HT1080 (cell line): ENCODE data around the gene BAAT. TPM values are rescaled to one million over a fixed set of nuclear protein-coding genes. Genes with fewer than 3 reads are reported as not detected.
A peak's percentile ranks its signal among the peaks of the same experiment; 100 is the strongest.

Source experiments
- DNase-seq: peaks from one replicate; pipeline ENCODE4 v3.0.0-alpha.2; 2015; ENCODE audit warnings: low read depth
- small RNA-seq: library from RNA; depleted of rRNA; stranded (forward); fragments of <200 nt; gene quantifications from one replicate; pipeline ENCODE3, GENCODE V24; 2014
- total RNA-seq: library from RNA; depleted of rRNA; stranded (reverse); fragments of >200 nt; shearing (Covaris generic); gene quantifications from 2 replicates; pipeline ENCODE4 v1.2.3, GENCODE V29; 2014; rRNA removed

The BAAT gene
- total RNA-seq, 1 experiment from 2014 or later: not detected

DNA sequence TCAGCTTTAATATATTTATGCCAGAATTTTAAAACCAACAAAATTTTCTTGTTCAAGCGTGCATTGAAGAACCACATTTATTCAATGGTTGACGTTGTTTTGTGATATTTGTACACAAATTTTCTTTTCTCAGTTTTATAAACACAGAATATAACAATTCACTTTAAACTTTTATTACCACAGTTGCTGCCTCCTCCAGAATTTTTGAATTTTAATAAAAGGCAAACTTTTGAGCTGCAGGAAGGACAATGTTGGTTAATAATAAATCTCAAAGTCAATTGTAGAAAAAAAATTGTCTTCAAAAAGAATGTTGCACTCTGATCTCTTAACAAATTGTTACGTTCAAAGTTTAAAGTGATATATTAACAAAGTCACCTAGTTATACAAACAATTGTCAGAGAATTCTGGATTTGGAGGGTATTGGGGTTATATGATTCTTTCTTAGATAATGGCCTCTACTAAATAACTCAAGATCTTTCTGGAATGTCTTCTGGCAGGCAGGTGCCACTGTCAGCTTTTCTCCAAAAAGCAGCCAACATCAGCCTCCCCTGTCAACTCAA is 60.5 kb downstream of the BAAT start:
- no peak for DNase-seq

DNA sequence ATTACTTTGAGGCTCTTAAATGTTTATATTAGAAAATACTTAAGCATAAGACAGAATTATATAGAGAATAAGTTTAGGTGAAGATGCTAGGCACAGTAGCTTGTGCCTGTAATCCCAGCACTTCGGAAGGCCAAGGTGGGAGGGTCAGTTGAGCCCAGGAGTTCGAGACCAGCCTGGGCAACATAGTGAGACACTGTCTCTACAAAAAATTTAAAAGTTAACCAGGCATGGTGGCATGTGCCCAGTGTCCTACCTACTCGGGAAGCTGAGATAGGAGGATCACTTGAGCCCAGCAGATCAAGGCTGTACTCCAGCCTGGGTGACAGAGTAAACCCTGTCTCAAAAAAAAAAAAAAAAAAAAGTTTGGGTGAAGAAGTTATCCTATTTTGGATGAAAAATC is 61.7 kb downstream of the BAAT start:
- DNase-seq: no peak

- DNase-seq: no peak
Measured at GRCh38 chr9:101317735-101318134, 67.1 kb downstream of the BAAT start.

DNA sequence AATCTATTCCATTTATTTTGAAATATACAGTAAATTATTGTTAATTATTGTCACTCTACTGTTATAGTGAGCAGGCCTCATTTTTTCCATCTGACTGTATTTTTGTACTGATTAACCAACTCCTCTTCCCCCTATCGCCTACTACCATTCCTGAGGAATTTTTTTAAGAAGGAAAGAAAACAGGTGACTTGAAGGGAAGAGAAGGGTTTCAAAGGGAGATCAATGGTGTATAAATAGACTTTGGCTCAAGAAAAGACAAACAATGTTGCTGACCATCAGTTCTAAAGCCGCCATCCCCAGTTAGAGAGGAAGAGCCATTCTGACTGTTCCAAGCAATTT is 69.7 kb downstream of the BAAT start:
- DNase-seq: no peak

DNA sequence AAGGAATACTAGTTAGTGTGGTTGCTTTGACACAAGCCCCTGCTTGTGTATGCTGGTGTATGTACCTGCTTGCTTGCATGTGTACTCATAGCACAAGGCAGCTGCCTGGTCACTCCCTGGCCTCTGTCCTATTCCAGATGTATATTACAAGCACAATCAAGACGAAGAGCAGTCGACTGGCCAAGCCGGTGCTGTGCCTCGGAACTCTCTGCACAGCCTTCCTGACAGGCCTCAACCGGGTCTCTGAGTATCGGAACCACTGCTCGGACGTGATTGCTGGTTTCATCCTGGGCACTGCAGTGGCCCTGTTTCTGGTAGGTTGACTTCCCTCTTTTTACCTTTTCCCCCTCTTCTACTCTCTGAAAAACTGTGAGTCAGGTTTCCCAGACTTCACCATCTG is 72.1 kb downstream of the BAAT start:
- DNase-seq: no peak

- peak; percentile 59 for DNase-seq
Measured at GRCh38 chr9:101311758-101312420, 72.9 kb downstream of the BAAT start.

DNA sequence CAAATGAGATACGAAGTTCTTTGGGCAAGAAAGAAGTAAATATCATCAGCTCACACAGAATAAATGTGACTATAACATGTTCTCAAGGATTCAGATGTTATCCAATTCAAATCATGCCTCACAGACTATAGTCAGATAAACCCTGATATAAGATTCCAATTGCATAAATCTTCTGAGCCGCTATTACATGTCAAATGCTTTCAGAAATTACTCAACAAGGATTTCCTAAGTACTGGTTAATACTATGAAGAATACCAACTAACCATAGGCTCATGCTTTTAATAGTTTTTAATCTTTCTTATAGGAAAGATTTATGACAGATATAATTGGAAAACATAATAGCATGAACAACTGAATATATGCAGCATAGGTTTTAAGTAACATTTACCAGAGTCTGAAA is 73.6 kb downstream of the BAAT start:
- no peak for DNase-seq

Small RNA genes within 50 kb of the gene (small RNA-seq; reads per million reads assigned to genes)
- gene RF00322: not detected

Other genes with a start within 250 kb of the BAAT start
- 23.0 and 25.2 TPM in 2 replicates for gene MRPL50, start 13.6 kb upstream of the BAAT start, total RNA-seq
- 6.8 and 7.8 TPM in 2 replicates for gene ZNF189, start 13.8 kb upstream of the BAAT start, total RNA-seq
- gene ALDOB, start 50.8 kb upstream of the BAAT start, total RNA-seq: not detected in 2 replicates
- 29.5 and 30.9 TPM in 2 replicates for gene RNF20, start 148.8 kb upstream of the BAAT start, total RNA-seq
- not detected in 2 replicates for gene PPP3R2, start 210.0 kb upstream of the BAAT start, total RNA-seq